CD4-positive, alpha-beta T cell treated with Interleukin-21 for 1 hour (primary cell): ENCODE results near the gene DNAH6.
A peak's percentile ranks its signal among the peaks of the same experiment; 100 is the strongest.

Experiments
- DNase-seq: peaks from one replicate; pipeline ENCODE4 v3.0.0-alpha.2; 2020

Gene DNAH6

DNA sequence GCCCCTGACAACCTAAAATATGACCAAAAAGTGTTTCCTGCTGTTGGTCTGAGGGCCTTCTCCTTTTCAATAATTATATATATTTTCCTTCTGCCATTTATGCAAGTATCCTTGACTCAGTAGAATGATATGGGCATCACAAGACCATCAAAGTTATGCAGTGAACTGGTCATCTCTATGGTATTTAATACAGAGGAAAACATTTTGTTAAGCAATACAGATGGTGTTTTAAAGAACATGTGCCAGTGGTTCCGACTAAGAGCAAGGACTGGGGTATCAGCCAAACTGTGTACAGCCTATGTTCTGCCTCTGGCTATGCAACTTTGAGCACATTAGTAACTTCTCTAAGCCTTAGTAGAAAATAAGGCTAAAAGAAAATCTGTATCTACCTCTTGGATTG lies 185.6 kb downstream of the DNAH6 start:
- no peak for DNase-seq

DNA sequence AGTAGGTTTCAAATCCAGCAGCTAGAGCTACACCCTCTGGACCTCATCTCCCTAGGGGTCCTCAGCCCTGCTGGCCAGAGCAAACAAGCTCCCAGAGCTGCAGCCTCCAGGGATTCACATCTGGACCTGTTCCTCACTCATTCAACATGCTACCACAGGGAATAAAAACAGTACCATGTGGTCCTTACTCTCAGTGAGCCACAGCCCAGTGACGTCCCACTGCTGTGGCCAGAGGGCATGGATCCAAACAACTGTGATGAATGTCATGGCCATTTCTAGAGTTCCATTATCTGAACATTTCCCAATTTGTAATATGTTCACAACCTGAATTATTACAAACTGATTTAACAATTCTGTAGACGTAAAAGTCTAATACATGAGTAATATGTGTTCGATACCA lies 186.6 kb downstream of the DNAH6 start:
- no peak for DNase-seq

DNA sequence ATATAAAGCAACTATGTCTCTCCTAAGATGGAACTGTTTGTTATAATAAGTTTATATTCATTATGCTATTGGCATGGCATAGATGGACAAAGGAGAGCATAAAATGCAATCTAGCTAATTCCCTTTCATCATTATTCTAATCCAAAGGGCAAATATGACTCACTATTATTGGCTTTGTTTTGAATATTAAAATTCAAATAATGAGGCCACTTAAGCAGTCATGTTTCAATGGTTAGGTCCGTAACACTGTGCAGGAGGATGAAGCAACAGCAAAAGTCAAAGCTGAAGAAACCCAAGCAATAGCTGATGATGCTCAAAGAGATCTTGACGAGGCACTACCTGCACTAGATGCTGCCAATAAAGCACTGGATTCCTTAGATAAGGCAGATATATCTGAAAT lies 187.5 kb downstream of the DNAH6 start:
- no peak for DNase-seq

DNA sequence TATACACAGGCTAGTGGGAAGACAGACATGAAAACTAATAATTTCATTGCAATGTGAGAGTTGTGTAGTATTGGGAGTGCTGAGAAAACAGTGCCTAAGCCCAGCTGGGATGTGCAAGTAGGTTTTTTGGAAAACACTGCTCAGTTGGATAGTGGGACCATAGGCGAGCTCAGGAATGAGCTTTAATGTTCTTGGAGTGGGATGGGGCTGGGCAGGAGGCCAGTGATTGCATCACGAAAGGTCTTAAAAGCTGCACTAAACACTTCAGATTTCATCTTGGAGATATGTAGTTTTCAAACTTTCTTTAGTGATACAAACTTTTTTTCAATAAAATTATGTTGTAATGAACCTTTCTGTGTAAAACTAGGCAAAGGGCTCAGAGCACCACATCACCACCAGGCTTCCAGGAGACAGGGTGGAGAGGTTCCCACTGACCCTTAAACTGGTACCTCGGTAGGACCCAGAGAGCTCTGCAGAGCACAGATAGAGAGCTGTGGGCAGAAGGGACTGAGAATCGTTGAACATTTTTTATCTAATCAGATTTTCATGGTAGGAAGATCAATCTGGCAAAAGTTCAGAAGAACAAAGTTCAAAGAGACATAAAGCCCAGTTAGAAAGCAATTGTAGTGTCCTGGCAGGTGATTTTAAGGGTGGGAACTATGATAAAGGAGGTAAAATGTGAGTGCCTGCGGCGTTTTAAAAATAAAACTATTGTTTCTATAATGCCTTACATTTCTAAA lies 188.4 kb downstream of the DNAH6 start:
- no peak for DNase-seq

DNA sequence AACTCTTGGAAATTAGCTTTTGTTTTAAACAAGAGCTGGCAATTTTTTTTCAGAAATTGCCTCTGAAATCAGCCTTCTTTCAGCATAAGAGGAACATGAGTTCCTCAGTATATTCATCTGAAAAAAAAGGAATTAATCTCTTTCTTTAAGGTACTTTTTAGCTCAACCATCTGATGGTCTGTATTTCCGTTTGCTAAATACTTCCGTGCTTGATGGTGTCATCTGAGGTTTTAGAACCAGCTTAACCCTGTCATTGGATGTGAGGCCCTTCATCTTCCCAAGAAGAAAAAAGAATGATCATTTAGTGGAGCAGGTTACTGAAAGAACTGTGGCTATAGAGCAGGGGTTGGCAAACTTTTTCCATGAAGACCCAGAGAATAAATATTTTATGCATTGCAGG lies 189.6 kb downstream of the DNAH6 start:
- no peak for DNase-seq

DNA sequence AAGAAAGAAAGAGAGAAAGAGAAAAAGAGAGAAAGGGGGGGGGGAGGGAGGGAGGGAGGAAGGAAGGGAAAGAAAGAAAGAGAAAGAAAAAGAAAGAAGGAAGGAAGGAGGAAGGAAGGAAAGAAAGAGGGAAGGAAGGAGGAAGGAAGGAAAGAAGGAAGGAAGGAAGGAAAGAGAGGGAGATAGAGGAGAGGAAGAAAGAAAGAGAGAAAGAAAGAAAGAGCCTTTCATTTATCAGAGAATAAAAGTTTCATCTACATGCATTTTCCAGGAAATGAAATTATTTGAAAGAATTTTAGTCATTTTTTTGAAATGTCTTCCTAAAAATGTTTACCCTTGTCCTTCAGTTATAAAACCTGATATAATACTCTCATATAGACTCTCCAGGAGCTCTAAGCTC lies 192.1 kb downstream of the DNAH6 start:
- DNase-seq = no peak

DNA sequence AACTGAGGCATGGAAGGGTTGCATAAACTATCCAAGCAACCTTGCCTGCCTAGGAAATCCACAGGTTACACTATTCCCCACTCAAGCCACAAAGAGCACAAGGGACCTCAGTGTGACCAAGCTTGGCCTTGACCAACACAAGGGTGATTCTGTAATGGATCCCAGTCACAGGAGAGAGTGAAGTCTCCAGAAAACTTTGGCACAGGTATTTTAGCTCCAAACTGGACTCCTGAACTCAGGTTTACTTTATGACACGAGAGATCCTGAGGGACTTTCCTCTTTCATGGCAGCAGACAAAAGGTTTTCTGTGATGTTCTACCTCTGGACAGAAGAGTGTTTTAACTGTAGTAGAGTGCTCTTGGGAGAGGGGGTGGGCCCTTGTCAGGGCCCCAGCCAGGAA lies 195.4 kb downstream of the DNAH6 start:
- DNase-seq = no peak

DNA sequence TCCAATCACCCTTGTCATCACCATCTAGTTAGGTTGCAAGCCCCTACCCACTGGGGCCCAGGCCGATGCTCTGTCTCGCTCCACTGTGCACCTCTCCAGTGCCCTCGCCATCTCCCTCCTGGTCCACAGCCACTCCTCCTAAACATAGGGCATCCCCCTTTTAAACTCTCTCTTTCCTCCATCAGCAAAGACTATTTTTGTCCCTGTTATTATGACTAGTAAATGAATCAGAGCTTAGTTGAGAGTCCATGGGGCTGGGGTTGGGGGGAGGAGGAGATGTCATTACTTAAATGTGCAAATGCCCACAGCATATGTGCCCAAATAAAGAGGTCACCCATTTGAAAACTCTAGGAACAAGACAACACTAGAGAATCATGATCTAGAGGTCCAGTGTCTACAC lies 197.1 kb downstream of the DNAH6 start:
- DNase-seq = no peak

DNA sequence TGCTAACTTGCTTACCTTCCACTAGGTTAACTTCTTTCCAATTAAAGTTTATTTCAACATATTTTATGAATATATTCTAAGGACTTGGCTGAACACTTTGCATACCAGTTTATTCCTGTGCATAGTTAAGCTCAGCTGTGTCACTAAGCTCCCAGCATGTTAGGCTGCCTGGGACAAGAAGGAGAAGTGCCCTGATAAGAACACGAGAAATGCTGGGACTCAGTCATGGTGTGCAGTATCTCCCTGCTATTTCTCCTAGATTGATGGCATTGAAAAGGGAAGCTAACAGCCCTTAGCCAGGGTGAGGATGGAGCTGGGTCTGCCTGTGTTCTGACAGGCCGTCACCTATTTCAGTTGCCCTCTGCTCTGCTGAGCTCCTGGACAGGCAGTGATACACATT lies 200.3 kb downstream of the DNAH6 start:
- DNase-seq = no peak

DNA sequence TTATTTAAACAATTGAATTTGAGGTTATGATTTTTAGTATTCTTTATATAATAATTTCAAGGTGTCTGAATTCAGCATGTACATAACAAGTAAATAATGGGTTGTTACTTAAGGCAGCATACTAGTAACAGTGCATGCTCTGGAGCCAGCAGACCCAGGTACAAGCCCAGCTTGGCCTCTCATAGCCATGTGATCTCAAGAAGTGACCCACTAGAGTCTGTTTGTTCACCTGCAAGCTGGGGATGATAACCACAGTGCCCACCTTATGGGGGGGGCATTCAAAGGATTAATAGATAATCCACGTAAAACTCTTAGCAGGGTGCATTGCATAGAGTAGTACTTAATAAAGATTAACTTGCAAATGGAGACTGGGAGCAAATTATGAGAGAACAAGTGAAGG lies 201.0 kb downstream of the DNAH6 start:
- no peak for DNase-seq

DNA sequence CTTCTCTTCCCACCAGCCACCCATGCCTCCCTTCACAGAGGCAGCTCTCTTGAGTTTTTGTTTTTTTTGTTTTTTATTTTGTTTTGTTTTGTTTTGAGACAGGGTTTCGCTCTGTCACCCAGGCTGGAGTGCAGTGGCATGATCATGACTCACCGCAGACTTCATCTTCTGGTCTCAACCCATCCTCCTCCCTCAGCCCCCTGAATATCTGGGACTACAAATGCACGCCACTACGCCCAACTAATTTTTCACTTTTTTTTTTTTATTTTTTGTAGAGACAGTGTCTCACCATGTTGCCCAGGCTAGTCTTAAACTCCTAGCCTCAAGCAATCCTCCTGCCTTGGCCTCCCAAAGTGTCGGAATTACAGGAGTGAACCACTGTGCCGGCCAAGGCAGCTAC lies 203.1 kb downstream of the DNAH6 start:
- no peak for DNase-seq

DNA sequence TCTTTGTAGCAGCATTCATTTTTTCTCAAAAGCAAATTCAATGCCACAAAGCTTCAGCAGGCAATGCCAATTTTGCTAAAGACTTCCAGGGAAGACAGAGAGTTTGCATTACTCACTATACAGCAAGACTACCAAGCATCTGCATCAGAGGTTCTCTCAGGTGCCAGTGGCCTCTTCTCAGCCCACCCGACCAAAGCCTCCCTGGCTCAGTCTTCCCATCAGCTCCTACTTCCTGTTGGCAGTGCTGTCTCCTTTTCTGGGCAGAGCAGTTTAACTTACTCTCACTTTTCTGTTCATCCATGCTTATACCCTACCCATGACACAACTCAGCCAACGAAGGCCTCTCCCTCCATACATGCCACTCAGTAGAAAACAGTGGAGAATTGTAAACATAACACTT lies 207.5 kb downstream of the DNAH6 start:
- no peak for DNase-seq

DNA sequence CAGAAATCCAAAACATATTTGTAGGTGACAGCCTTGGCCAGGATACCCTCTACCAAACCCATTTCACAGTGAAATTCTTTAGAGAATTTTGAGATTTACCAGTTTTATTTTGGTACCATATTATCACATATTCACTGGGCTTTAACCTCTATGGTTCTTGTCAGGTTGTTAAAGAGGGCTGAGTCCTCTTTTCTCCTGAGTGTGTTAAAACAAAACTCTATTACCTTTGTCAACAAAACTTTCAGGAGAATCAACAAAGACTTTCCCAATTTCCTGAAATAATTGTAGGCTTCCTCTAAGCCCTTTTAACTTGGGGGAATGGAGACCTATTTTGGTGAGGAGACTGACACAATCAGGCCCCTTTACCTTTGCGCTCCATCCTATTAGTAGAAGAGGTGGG lies 209.4 kb downstream of the DNAH6 start:
- DNase-seq = no peak

DNA sequence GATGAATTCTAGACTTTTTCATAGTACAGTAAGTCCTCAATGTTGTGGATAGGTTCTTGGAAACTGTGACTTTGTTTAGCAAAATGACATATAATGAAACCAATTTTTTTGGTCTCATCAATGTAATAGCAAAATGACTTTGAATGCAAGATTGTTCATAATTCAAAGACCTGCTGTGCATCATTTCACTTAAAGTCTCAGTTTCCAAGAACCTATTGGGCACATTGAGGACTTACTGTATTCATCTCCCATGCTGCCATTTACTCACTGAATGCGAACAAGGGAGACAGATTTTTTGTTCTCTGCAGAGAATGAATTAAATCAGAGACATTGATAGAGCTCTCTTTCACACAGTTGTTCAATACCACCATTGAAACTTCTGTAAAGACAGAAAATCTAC lies 211.0 kb downstream of the DNAH6 start:
- no peak for DNase-seq

DNA sequence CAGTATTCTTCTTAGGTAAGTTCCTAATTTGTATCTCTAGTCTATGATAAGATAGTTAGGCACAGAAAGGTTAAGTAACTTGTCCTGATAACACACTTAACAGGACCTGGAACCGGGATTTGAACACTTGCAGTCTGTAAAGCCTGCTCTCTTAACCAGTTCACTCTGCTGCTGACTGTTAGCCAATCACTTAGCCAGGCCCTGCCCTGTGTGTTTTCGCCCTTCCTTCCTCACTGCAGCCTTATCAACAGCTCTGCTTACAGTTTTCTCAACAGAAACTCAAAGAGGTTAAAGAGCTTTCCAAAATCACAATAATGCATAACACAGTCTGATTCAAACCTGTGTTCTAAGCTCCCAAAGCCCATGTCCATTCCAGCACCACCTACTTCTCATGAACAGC lies 212.9 kb downstream of the DNAH6 start:
- no peak for DNase-seq

DNA sequence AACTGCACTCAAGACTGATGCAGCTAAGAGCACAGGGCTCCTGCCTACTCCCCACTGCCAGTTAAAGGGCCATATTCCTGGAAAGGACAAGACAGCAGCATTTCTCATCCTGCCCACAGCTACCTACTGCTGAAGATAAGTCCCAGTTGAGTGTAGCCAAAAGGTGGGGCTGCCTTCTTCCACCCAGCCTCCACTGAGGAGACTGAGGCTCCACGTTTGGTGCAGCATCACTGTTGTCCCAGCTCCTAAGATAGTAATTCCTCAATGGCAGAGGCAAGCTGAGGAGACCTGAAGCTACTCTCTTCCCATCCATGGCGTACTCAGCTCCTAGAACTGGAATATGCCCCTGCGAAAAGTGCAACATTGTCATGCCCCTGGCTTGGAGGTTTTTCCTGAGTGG lies 214.9 kb downstream of the DNAH6 start:
- no peak for DNase-seq

DNA sequence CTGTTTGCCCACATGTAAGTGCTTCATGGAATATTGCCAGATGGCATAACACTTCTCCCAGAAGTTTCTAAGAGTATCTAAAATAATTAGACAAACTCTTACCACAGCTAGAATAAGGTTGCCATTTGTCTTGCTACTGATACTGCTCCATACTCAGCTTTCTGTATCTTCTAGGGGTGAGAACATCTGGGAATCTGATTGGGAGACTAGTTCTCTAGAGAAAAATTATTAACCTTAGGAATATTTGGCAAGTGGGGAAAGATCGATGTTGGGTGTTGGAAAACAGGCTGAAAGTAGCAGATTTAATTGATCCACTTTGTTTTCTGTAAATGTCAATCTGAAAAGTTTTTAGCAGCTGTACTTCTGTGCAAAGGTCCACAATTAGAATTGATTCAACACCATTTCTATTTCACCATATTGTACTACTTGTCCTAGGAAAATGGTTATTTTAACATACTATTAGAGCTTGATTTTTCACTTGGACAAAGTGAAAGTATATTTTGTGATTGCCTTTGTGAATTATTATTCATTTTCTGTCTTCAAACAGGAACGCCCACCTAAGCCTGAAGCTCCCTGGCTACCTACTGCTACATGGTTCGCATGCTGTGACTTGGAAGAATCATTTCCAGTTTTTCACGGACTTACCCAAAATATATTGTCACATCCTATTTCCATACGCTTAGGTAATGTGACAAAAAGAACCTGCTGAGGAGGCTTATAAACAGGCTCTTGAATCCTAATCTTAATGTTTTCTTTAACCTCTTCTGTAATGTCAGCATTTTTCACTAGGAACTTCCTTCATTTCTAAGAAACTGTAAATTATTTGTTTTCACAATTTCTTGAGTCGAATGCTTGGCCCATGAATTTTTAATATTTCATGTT lies 216.8 kb downstream of the DNAH6 start:
- no peak for DNase-seq

DNA sequence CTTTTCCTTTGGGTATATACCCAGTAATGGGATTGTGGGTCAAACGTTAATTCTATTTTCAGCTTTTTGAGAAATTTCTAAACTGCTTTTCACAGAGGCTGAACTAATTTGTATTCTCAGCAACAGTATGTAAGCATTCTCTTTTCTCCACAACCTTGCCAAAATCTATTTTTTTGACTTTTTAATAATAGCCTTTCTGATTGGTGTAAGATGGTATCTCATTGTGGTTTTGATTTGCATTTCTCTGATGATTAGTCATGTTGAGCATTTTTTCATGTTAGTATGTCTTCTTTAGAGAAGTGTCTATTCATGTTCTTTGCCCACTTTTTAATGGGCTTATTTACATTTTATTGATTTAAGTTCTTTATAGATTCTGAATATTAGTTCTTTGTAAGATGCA lies 219.1 kb downstream of the DNAH6 start:
- DNase-seq = no peak

DNA sequence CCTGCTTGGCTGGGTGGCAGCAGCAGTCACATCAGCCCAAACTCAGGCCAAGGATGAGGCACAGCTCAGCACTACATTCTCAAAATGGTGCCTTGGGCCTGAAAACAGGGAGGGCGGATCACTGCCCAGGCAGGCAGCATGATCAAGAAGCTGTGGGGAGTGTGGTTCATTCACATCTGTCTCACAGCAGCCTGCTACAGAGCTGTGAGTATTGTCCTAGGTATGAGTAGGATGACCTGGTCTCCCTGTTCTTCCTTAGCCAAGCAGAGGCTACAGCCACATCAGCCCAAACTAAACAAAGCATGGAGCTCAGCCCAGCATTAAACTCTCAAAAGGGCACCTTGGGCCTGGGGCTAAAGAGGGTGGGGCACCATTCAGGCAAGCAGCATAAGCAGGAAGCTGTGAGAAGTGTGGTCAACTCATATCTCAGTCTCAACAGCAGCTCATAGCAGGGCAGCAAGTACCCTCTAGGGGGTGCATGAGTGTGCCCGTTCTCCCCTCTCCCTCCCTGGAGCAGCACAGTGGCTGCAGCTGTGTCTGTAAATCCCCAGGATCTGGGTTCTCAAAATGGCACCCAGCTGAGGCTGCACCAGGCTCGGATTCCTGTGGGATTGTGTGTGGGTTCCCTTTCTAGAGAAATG lies 225.0 kb downstream of the DNAH6 start:
- peak; percentile 69 for DNase-seq

DNA sequence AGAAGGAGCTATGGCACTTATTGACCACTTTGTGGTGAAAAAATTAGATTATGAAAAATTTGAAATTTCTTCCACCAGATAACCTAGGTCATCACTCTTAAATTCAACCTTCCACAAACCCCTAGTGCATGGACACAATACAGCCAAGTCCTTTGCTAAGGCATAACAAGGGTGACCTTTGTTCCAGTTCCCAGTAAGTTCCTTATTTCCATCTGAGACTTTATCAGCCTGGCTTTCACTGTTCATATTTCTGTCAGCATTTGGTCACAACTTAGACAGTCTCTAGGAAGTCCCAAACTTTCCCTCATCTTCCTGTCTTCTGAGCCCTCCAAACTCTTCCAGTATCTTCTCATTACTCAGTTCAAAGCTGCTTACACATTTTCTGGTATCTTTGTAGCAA lies 232.0 kb downstream of the DNAH6 start:
- DNase-seq = no peak

DNA sequence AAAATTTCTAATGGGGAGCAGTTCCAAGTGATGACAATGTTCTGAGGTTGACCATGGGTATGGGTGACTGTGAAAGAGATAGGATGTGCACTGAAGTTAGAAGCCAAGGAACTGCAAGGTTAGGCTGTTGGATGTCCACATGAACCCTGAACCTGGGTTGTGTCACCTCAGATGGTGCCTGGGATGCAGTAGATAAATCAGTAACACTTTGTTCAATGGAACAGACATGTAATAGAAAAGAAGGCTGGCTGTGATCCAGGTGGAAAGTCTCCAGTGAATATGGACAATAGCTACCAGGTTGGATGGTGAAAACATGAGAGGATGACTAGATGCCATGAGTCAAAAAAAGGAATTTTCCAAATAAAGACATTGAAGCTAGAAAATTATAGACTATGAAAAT lies 233.1 kb downstream of the DNAH6 start:
- DNase-seq = no peak

DNA sequence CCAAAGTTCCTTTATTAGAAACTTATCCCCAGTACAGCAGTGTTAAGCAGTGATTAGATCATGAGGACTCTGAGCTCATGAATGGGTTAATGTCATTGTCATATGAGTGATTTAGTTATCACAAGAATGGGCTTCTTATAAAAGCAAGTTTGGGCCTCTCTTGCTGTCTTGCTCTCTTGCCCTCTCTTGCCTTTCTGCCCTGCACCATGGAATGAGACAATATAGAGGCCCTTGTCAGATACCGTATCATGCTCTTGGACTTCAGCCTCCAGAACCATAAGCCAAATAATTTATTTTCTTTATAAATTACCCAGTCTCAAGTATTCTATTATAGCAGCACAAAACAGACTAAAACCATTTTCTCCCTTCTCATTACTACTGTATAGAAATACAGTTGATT lies 238.8 kb downstream of the DNAH6 start:
- no peak for DNase-seq

DNA sequence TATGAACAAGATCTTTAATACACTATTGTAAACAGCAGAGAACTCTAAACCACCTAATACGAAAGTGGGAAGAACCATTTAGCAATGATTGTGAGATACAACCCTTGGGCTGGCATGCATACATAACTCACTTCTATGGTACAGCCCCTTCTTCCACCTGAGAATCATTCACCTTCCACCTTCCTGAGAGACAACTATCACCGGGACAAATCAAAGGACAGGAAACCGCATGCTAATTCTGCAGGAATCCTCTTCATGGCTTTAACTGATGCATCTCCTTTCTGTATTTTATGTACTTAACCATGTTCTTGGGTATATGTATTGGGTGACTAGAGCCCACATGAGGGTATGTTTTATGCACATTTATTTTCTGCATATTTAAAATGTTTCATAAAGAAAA lies 241.3 kb downstream of the DNAH6 start:
- DNase-seq = no peak

DNA sequence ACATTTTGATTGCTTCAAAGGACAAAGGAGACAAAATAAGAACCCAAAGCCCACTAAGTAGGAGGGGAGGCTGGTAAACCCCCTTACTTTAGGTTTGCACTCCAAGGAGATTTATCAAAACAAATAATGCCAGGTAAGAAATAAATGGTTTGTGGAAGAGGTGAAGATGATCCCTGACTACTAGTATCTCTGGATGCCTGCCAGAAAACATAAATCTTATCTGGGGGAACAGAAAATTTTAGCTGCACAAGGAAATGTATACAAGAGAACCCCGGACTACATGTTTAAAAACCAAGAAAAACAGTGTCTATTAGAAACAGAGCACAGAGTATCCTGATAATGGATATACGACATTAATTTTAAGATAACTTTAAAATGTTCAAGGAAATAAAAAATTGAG lies 250.5 kb downstream of the DNAH6 start:
- DNase-seq = no peak
